ENCODE data around the gene LCA5. TPM values are rescaled to one million over a fixed set of nuclear protein-coding genes. Genes with fewer than 3 reads are reported as not detected.

The LCA5 gene
- total RNA-seq, 1 experiment from 2014 or later = 2.3 TPM

GRCh38 chr6:79538106-79538971 lies 1.1 kb upstream of the LCA5 start:
- H3K9me3 ChIP-seq (ENCODE audit: control insufficient read depth, low read depth, low read length) = no peaks in the 10 kb centered on the region
- H3K4me1 Mint-ChIP-seq = peaks cover 6 to 19% of the 10 kb centered on the region in 2 experiments
- no peak overlapping the region for H2BK12ac ChIP-seq (ENCODE audit: insufficient read length, low read depth, low read length)
- no peak overlapping the region for H3K27ac Mint-ChIP-seq
- H3K14ac ChIP-seq (ENCODE audit: insufficient read depth, low read length) = no peak overlapping the region
- no peak overlapping the region for H3K56ac ChIP-seq (ENCODE audit: insufficient read length, low read depth, low read length)
- peaks cover 4% of the 10 kb centered on the region for H3K4me1 ChIP-seq (ENCODE audit: insufficient read depth, low read length)
- H3K79me1 ChIP-seq (ENCODE audit: insufficient read depth, low read depth, low read length, poor library complexity, severe bottlenecking) = no peaks in the 10 kb centered on the region
- no peak for TF ChIP-seq CTCF (conservative IDR thresholded peaks at IDR 0.05)
- H3T11ph ChIP-seq (ENCODE audit: low read length) = no peak overlapping the region
- H4K20me1 ChIP-seq (ENCODE audit: control insufficient read depth, insufficient read depth, insufficient read length) = no peaks in the 10 kb centered on the region
- peak overlapping the region; percentile 71 for H3K4me2 ChIP-seq (ENCODE audit: insufficient read depth, insufficient read length, low read length)
- no peak overlapping the region for H2BK5ac ChIP-seq (ENCODE audit: insufficient read length, low read length)
- H3K23me2 ChIP-seq (ENCODE audit: insufficient read length, low read depth, low read length, poor library complexity, severe bottlenecking) = peaks cover 5% of the 10 kb centered on the region
- no peaks in the 10 kb centered on the region for H3K27me3 ChIP-seq (ENCODE audit: insufficient read depth, low read length)
- no peak overlapping the region for H3K27ac ChIP-seq (ENCODE audit: insufficient read length, low read depth, low read length)
- no peak overlapping the region for H2BK120ac ChIP-seq (ENCODE audit: low read depth, low read length, poor library complexity, severe bottlenecking)
- H2AFZ ChIP-seq (ENCODE audit: low read length) = no peak overlapping the region
- no peak overlapping the region for H4K8ac ChIP-seq (replicated peaks; ENCODE audit: insufficient read length, low read depth, low read length)
- peaks cover 3 to 14% (median 12%) of the 10 kb centered on the region in 3 experiments; a peak in 5 of 7 replicates for H3K36me3 Mint-ChIP-seq (ENCODE audit: insufficient read depth in 1 of 3, low read depth in 3 of 3)
- H3K23ac ChIP-seq (ENCODE audit: insufficient read length, low read depth, low read length) = no peak overlapping the region
- no peak overlapping the region for H4K91ac ChIP-seq (ENCODE audit: insufficient read length, low read depth, low read length)
- 0 out of 2 replicates have a peak, but pooled peaks cover 2% of the 10 kb centered on the region for H3K79me2 ChIP-seq (ENCODE audit: insufficient read depth, low read length)
- no CpG with 5 or more reads among the region's 14 CpGs for WGBS (ENCODE audit: extremely low coverage, insufficient read length, low lambda C conversion rate)
- peaks cover 1% of the 10 kb centered on the region; the same call in 1 of the 2 replicates for H3K27me3 Mint-ChIP-seq (ENCODE audit: low read depth)
- DNase-seq = no peak
- H3K18ac ChIP-seq (ENCODE audit: insufficient read length, low read depth, low read length) = no peak overlapping the region
- no peak overlapping the region for H2AK5ac ChIP-seq (ENCODE audit: insufficient read length, low read length)
- H3K4me3 Mint-ChIP-seq = no peak overlapping the region
- H2BK15ac ChIP-seq (ENCODE audit: low read depth, low read length) = no peak overlapping the region
- H4K5ac ChIP-seq (ENCODE audit: insufficient read length, low read depth, low read length) = no peak overlapping the region
- peak overlapping the region; percentile 67 for H3K9ac ChIP-seq (ENCODE audit: extremely low read depth, insufficient read length, low read length)
- no peak overlapping the region for H2BK20ac ChIP-seq (ENCODE audit: low read depth, low read length, poor library complexity, severe bottlenecking)
- H3K4ac ChIP-seq (ENCODE audit: low read depth, low read length) = no peak overlapping the region
- no peaks in the 10 kb centered on the region for H3K9me3 Mint-ChIP-seq
